HCT116 (cell line): ENCODE results near the gene ATP1A1. TPM values are rescaled to one million over a fixed set of nuclear protein-coding genes. Genes with fewer than 3 reads are reported as not detected.

ENCODE experiments used
- ATAC-seq: fragments of 200-7000 bp; cut with Tn5 transposase; 2 replicates; pipeline ENCODE4 v1.9.1; 2020; ENCODE audit warnings: mild to moderate bottlenecking, moderate library complexity
- BruUV-seq: library from RNA; stranded (reverse); fragments of 400-500 nt; replicated peaks from 2 replicates; lab custom pipeline; 2021; lab: Mats Ljungman, UMichigan
- CTCF ChIA-PET: fragments of 300-600 bp; sonication (Branson Sonifier 250); formaldehyde crosslinking; loops from one replicate; lab custom pipeline; 2021; ENCODE audit warnings: antibody characterized with exemption; lab: Charles Lee
- POLR2A ChIA-PET: fragments of 300-600, 350-600 bp; sonication (Branson Sonifier 250); formaldehyde crosslinking; loops from one replicate; lab custom pipeline; 2021; ENCODE audit warnings: antibody characterized with exemption; lab: Charles Lee
- RAD21 ChIA-PET, 2 experiments: fragments of 300-600 bp; sonication (Branson Sonifier 250); formaldehyde crosslinking; loops; one replicate each; lab custom pipeline; 2023; ENCODE audit warnings: low total read pairs in 2 of 2; ENCODE audit not compliant: uncharacterized antibody in 2 of 2, unreplicated experiment in 2 of 2, low non-redundant PET in 1 of 2; lab: Charles Lee
- DNase-seq: peaks from one replicate; pipeline ENCODE4 v3.0.0-alpha.2; 2010; ENCODE audit warnings: low read depth, low spot score
- H2AFZ ChIP-seq: fragments of 200-600 bp; shearing (Covaris generic), sonication (generic); 2 replicates; pipeline ENCODE4 v1.6.1; 2017; ENCODE audit warnings: low read depth, mixed run types, mixed read lengths, antibody characterized with exemption, low read length; ENCODE audit not compliant: poor library complexity, severe bottlenecking
- H3K27ac ChIP-seq: 2 replicates; pipeline ENCODE4 v1.5.1; 2012; ENCODE audit warnings: low read depth, low read length
- H3K27me3 ChIP-seq: fragments of 200-600 bp; sonication (generic); 2 replicates; pipeline ENCODE4 v1.6.1; 2016; ENCODE audit warnings: mixed run types, low read length, mixed read lengths; ENCODE audit not compliant: insufficient read depth
- H3K36me3 ChIP-seq, 2 experiments: fragments of 200-500 bp in 1 of 2; fragments of 200-600 bp in 1 of 2; sonication (Bioruptor generic) in 1 of 2; sonication (generic) in 1 of 2; 2 replicates each; pipeline versions ENCODE4 v1.5.1 to v1.6.1; 2014 to 2016; ENCODE audit warnings: low read length in 2 of 2, inconsistent platforms in 1 of 2, mixed read lengths in 1 of 2, mixed run types in 1 of 2; ENCODE audit not compliant: insufficient read depth in 2 of 2, control insufficient read depth in 1 of 2
- H3K4me1 ChIP-seq, 2 experiments: fragments of 200-600 bp in 1 of 2; sonication (generic) in 1 of 2; 2 replicates each; pipeline versions ENCODE4 v1.5.1 to v1.6.1; 2012 to 2017; ENCODE audit warnings: low read length in 2 of 2, inconsistent platforms in 1 of 2, mild to moderate bottlenecking in 1 of 2, mixed read lengths in 1 of 2, mixed run types in 1 of 2, moderate library complexity in 1 of 2; ENCODE audit not compliant: insufficient read depth in 2 of 2, control insufficient read depth in 1 of 2
- H3K4me2 ChIP-seq: fragments of 200-600 bp; sonication (generic); 2 replicates; pipeline ENCODE4 v1.6.1; 2017; ENCODE audit warnings: mixed run types, low read length, mixed read lengths
- H3K4me3 ChIP-seq, 2 experiments: fragments of 200-600 bp in 1 of 2; sonication (generic) in 1 of 2; replicated peaks in 1 of 2; 2 replicates each; pipeline ENCODE4 v1.5.1; 2011 to 2016; ENCODE audit warnings: low read length in 2 of 2, control low read depth in 1 of 2, low read depth in 1 of 2, mild to moderate bottlenecking in 1 of 2, mixed read lengths in 1 of 2, mixed run types in 1 of 2
- H3K79me2 ChIP-seq: fragments of 200-600 bp; sonication (generic); 2 replicates; pipeline ENCODE4 v1.6.1; 2017; ENCODE audit warnings: mild to moderate bottlenecking, mixed run types, low read length, moderate library complexity, mixed read lengths; ENCODE audit not compliant: insufficient read depth
- H3K9ac ChIP-seq: fragments of 200-600 bp; sonication (generic); 2 replicates; pipeline ENCODE4 v1.6.1; 2016; ENCODE audit warnings: low read length, mixed read lengths
- H3K9me2 ChIP-seq: fragments of 200-600 bp; sonication (generic), shearing (Covaris generic); 2 replicates; pipeline ENCODE4 v1.6.1; 2017; ENCODE audit warnings: mixed run types, mild to moderate bottlenecking, moderate library complexity; ENCODE audit not compliant: insufficient read depth
- H3K9me3 ChIP-seq, 2 experiments: fragments of 200-500 bp in 1 of 2; fragments of 200-600 bp in 1 of 2; sonication (Bioruptor generic) in 1 of 2; sonication (generic) in 1 of 2; 2 replicates each; pipeline ENCODE4 v1.6.1; 2014 to 2017; ENCODE audit warnings: low read length in 2 of 2, mixed read lengths in 2 of 2, inconsistent platforms in 1 of 2, low read depth in 1 of 2, mild to moderate bottlenecking in 1 of 2, mixed run types in 1 of 2, moderate library complexity in 1 of 2; ENCODE audit not compliant: control insufficient read depth in 1 of 2, insufficient read depth in 1 of 2
- H4K20me1 ChIP-seq: fragments of 200-600 bp; sonication (generic), shearing (Covaris generic); 2 replicates; pipeline ENCODE4 v1.6.1; 2017; ENCODE audit warnings: mixed run types, mild to moderate bottlenecking, moderate library complexity; ENCODE audit not compliant: insufficient read depth
- ELF1 ChIP-seq: IDR thresholded peaks from 2 replicates; pipeline ENCODE4 v1.6.1; 2012; ENCODE audit warnings: low read depth, borderline replicate concordance
- EZH2phosphoT487 ChIP-seq: fragments of 200-600 bp; IDR thresholded peaks from 2 replicates; pipeline ENCODE4 v1.6.1; 2018; ENCODE audit warnings: antibody characterized with exemption, borderline replicate concordance
- FOSL1 ChIP-seq: IDR thresholded peaks from 2 replicates; pipeline ENCODE4 v1.6.1; 2012; ENCODE audit warnings: low read depth
- JUND ChIP-seq: IDR thresholded peaks from 2 replicates; pipeline ENCODE4 v1.6.1; 2012
- POLR2A ChIP-seq: IDR thresholded peaks from 2 replicates; pipeline ENCODE4 v1.7.0; 2011; ENCODE audit warnings: borderline replicate concordance; ENCODE audit not compliant: insufficient read depth, insufficient read length; ENCODE audit errors: extremely low read depth
- RAD21 ChIP-seq: IDR thresholded peaks from 2 replicates; pipeline ENCODE4 v1.6.1; 2012; ENCODE audit warnings: low read depth, mild to moderate bottlenecking
- SIN3A ChIP-seq: IDR thresholded peaks from 2 replicates; pipeline ENCODE4 v1.6.1; 2012; ENCODE audit warnings: low read depth
- intact Hi-C: fragments of 100-400 bp; cut with micrococcal nuclease; formaldehyde crosslinking; loops from 2 replicates; pipeline ENCODE4 v1.10.0; 2022
- total RNA-seq: library from RNA; stranded (reverse); gene quantifications from one replicate; pipeline ENCODE4 v1.2.1, GENCODE V29; 2021; ENCODE audit not compliant: unreplicated experiment
- TF ChIP-seq, protein P1 (sequence below), 3 experiments: fragments of 200-600 bp in 1 of 3; sonication (generic) in 1 of 3; IDR thresholded peaks in 2 of 3; conservative IDR thresholded peaks in 1 of 3; 2 replicates each; pipeline ENCODE4 v1.5.1; 2012 to 2017; ENCODE audit warnings: low read depth in 2 of 3, low read length in 2 of 3, antibody characterized with exemption in 1 of 3, borderline replicate concordance in 1 of 3, control low read depth in 1 of 3, mild to moderate bottlenecking in 1 of 3, mixed read lengths in 1 of 3, mixed run types in 1 of 3, moderate library complexity in 1 of 3; ENCODE audit not compliant: insufficient read depth in 1 of 3

ATP1A1 gene
- total RNA-seq, 1 experiment from 2014 or later, result 290 TPM

DNA sequence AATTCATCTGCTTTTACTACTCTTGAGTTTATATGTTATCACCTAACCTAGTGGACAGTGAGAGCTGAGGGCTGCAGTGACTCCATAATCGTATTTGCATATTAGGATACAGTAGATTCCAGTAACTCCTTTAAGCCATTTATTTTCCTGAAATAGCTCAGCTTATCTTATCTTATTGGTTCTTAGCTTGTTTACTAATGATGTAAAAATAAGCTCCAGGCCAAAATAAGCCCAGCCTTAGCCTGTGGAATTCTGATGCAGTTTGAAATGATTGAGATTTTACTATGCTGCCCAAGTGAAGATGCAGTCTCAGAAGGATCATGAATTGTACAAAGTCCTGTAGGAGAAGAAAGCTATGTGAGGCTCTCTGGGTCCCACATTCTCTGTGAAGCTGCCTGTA is 18.1 kb downstream of the ATP1A1 start:
- RAD21 ChIA-PET, result no interaction called here

More for the DNA sequence above, 18.1 kb downstream of the ATP1A1 start:
- Histone ChIP-seq H3K27ac (no peak overlapping the region), H3K9me2 (no peaks in the 10 kb centered on the region), H3K4me2 (no peak overlapping the region), H3K9ac (no peak overlapping the region), H3K4me1 (no peaks in the 10 kb centered on the region), H3K27me3 (no peaks in the 10 kb centered on the region), H3K9me3 (no peaks in the 10 kb centered on the region), H3K36me3 (peaks cover 76 to 86% of the 10 kb centered on the region in 2 experiments), H4K20me1 (no peaks in the 10 kb centered on the region), H2AFZ (no peak overlapping the region), H3K4me3 (no peak overlapping the region), H3K79me2 (no peaks in the 10 kb centered on the region; the same call in 1 of the 2 replicates)
- ATAC-seq (no peak), DNase-seq (no peak)
- CTCF ChIA-PET, result interaction anchor here (0.6 kb wide), 1 partner anchor 108 kb away, joined by 3 read pairs; no protein-coding TSS in a partner anchor
- intact Hi-C loops, result no loop called here
- POLR2A ChIA-PET, result no interaction called here
- TF ChIP-seq JUND (no peak), ELF1 (no peak), RAD21 (no peak), POLR2A (no peak), EZH2phosphoT487 (no peak), SIN3A (no peak), FOSL1 (no peak)
- TF ChIP-seq, protein P1, sequence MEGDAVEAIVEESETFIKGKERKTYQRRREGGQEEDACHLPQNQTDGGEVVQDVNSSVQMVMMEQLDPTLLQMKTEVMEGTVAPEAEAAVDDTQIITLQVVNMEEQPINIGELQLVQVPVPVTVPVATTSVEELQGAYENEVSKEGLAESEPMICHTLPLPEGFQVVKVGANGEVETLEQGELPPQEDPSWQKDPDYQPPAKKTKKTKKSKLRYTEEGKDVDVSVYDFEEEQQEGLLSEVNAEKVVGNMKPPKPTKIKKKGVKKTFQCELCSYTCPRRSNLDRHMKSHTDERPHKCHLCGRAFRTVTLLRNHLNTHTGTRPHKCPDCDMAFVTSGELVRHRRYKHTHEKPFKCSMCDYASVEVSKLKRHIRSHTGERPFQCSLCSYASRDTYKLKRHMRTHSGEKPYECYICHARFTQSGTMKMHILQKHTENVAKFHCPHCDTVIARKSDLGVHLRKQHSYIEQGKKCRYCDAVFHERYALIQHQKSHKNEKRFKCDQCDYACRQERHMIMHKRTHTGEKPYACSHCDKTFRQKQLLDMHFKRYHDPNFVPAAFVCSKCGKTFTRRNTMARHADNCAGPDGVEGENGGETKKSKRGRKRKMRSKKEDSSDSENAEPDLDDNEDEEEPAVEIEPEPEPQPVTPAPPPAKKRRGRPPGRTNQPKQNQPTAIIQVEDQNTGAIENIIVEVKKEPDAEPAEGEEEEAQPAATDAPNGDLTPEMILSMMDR (IDR thresholded peaks at IDR 0.05 in 2 of 3, conservative IDR thresholded peaks at IDR 0.05 in 1 of 3; ENCODE audit: borderline replicate concordance in 1 of 3, insufficient read depth in 1 of 3, low read depth in 2 of 3, low read length in 2 of 3), result no peak
- no TSS peak for BruUV-seq
